GM19468 (cell line): Measurements from ENCODE around the gene KCNG3.

Experiments used
- ATAC-seq: cut with Tn5 transposase; IDR thresholded peaks from one replicate; pipeline ENCODE4 v1.9.1; 2021; ENCODE audit warnings: mild to moderate bottlenecking, moderate library complexity, moderate number of reproducible peaks; ENCODE audit not compliant: unreplicated experiment; ENCODE audit errors: extremely low read depth

The KCNG3 gene

GRCh38 chr2:42488297-42488696 is 5.5 kb downstream of the KCNG3 start:
- no peak for ATAC-seq

- ATAC-seq, result no peak
Measured at GRCh38 chr2:42486145-42486906, 7.5 kb downstream of the KCNG3 start.

- ATAC-seq, result no peak
Measured at GRCh38 chr2:42480402-42480801, 13.4 kb downstream of the KCNG3 start.

GRCh38 chr2:42474765-42475454 is 18.9 kb downstream of the KCNG3 start:
- no peak for ATAC-seq

- no peak for ATAC-seq
Measured at GRCh38 chr2:42470706-42471105, 23.1 kb downstream of the KCNG3 start.

- no peak for ATAC-seq
Measured at GRCh38 chr2:42464631-42465030, 29.2 kb downstream of the KCNG3 start.

- no peak for ATAC-seq
Measured at GRCh38 chr2:42463570-42463969, 30.2 kb downstream of the KCNG3 start.

- ATAC-seq, result no peak
Measured at GRCh38 chr2:42459296-42459695, 34.5 kb downstream of the KCNG3 start.

GRCh38 chr2:42458396-42458795 is 35.4 kb downstream of the KCNG3 start:
- no peak for ATAC-seq

- ATAC-seq, result no peak
Measured at GRCh38 chr2:42457011-42457410, 36.8 kb downstream of the KCNG3 start.

- ATAC-seq, result no peak
Measured at GRCh38 chr2:42456126-42456839, 37.5 kb downstream of the KCNG3 start.

GRCh38 chr2:42452545-42452944 is 41.2 kb downstream of the KCNG3 start:
- ATAC-seq, result no peak

- ATAC-seq, result no peak
Measured at GRCh38 chr2:42450136-42450535, 43.6 kb downstream of the KCNG3 start.

GRCh38 chr2:42449163-42450087 is 44.4 kb downstream of the KCNG3 start:
- ATAC-seq, result no peak

- no peak for ATAC-seq
Measured at GRCh38 chr2:42448163-42448562, 45.6 kb downstream of the KCNG3 start.

- ATAC-seq, result no peak
Measured at GRCh38 chr2:42446503-42447271, 47.1 kb downstream of the KCNG3 start.

GRCh38 chr2:42443718-42444399 is 49.9 kb downstream of the KCNG3 start:
- ATAC-seq, result no peak

- ATAC-seq, result no peak
Measured at GRCh38 chr2:42442774-42443173, 51.0 kb downstream of the KCNG3 start.

- no peak for ATAC-seq
Measured at GRCh38 chr2:42438685-42439084, 55.1 kb downstream of the KCNG3 start.
